ENCODE results near the gene FARP1. TPM values are rescaled to one million over a fixed set of nuclear protein-coding genes. Genes with fewer than 3 reads are reported as not detected.

FARP1 gene
- polyA plus RNA-seq, 2 of the 4 experiments (the other 2 are of a cell fraction): 9.4 to 13.0 TPM

GRCh38 chr13:98175823-98176222 lies 32.9 kb downstream of the FARP1 start:
- ChIA-PET CTCF (no interaction called here), POLR2A (no interaction called here)
- Histone ChIP-seq H3K9me3 (no peaks in the 10 kb centered on the region), H3K4me3 (no peak overlapping the region), H3K27ac (no peak overlapping the region), H3K4me2 (no peak overlapping the region), H3K4me1 (peaks cover 23% of the 10 kb centered on the region)
- no peak for FAIRE-seq
- DNase-seq (ENCODE audit: low read depth in 1 of 2, low spot score in 1 of 2): no peak
- no peak for ATAC-seq
- TF ChIP-seq NPAS2 (CRISPR knock-in tag; IDR thresholded peaks at IDR 0.05; ENCODE audit: borderline replicate concordance): no peak
- TF ChIP-seq, protein P1, sequence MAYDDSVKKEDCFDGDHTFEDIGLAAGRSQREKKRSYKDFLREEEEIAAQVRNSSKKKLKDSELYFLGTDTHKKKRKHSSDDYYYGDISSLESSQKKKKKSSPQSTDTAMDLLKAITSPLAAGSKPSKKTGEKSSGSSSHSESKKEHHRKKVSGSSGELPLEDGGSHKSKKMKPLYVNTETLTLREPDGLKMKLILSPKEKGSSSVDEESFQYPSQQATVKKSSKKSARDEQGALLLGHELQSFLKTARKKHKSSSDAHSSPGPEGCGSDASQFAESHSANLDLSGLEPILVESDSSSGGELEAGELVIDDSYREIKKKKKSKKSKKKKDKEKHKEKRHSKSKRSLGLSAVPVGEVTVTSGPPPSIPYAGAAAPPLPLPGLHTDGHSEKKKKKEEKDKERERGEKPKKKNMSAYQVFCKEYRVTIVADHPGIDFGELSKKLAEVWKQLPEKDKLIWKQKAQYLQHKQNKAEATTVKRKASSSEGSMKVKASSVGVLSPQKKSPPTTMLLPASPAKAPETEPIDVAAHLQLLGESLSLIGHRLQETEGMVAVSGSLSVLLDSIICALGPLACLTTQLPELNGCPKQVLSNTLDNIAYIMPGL (CRISPR knock-in tag; IDR thresholded peaks at IDR 0.05; ENCODE audit: borderline replicate concordance): no peak
- TF ChIP-seq EHF (CRISPR knock-in tag; IDR thresholded peaks at IDR 0.05): no peak
- no peak for TF ChIP-seq TFCP2L1 (CRISPR knock-in tag; IDR thresholded peaks at IDR 0.05)
- no peak for TF ChIP-seq CEBPB (IDR thresholded peaks at IDR 0.05)
- TF ChIP-seq RNF2 (IDR thresholded peaks at IDR 0.05; ENCODE audit: borderline replicate concordance, low read depth): no peak
- no peak for TF ChIP-seq POLR2A (IDR thresholded peaks at IDR 0.05; ENCODE audit: low read length)
- no peak for TF ChIP-seq NR3C1 (IDR thresholded peaks at IDR 0.05)
- no peak for TF ChIP-seq HEYL (CRISPR knock-in tag; IDR thresholded peaks at IDR 0.05)
- TF ChIP-seq CTCF (IDR thresholded peaks at IDR 0.05): no peak
- TF ChIP-seq MAZ (IDR thresholded peaks at IDR 0.05; ENCODE audit: borderline replicate concordance, low read depth, low read length): no peak
- no peak for TF ChIP-seq HDAC2 (IDR thresholded peaks at IDR 0.05)
- TF ChIP-seq KDM5A (IDR thresholded peaks at IDR 0.05): no peak
- TF ChIP-seq JUN (IDR thresholded peaks at IDR 0.05): no peak
- TF ChIP-seq, protein P2, sequence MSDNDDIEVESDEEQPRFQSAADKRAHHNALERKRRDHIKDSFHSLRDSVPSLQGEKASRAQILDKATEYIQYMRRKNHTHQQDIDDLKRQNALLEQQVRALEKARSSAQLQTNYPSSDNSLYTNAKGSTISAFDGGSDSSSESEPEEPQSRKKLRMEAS (IDR thresholded peaks at IDR 0.05): no peak
- no peak for TF ChIP-seq CBX2 (IDR thresholded peaks at IDR 0.05; ENCODE audit: borderline replicate concordance, low read depth)
- WGBS (ENCODE audit: missing lambda C conversion rate): 52% methylated on average over 3 of the region's 3 CpGs

DNA sequence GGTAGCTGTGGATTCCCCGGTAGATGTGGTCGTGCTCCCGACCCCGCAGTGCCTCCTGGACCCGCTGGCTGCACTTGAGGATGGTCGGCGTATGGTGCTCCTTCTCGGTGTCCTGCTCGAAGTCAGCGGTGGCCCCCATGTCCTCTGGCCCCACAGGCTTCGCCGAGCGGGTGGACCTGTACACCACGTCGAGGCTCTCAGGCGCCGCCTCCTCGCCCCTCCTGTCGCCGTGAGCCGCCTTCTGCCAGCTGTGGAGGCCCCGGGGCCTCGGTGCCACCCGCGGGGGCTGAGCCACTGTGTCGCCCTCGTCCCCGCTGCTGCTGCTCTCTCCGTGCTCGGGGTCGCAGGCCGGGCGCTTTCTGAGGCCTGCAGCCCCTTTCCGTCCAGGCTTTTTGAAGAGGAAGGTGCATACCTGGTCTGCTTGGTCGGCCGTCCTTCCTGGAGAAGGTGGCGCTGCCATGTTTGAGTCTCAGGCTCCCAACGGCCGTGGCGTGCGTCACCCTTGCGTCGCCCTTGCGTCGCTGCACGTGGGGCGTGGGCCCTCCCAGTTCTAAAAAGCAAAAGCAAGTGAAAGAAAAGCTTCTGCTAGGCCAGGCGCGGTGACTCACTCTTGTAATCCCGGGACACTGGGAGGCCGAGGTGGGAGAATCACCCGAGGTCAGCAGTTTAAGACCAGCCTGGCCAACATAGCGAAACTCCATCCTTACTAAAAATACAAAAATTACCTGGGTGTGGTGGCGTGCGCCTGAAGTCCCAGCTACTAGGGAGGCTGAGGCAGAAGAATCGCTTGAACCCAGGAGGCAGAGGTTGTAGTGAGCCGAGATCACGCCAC lies 34.1 kb downstream of the FARP1 start, which contains the start of gene RNF113B:
Gene RNF113B (minus strand): TSS at position 493 of the 832 bp plus-strand sequence. CDS start 33 bp downstream, at position 460.
- Histone ChIP-seq H3K27ac (no peak within 1 kb of the TSS), H3K9me3 (no peaks in the 10 kb centered on the region), H3K4me1 (peaks cover 23% of the 10 kb centered on the region), H3K4me3 (no peak within 1 kb of the TSS), H3K4me2 (no peak within 1 kb of the TSS)
- DNase-seq (ENCODE audit: low read depth in 1 of 2, low spot score in 1 of 2) (no peak), ATAC-seq (no peak), FAIRE-seq (no peak)
- POLR2A ChIA-PET: no interaction called here
- CTCF ChIA-PET: no interaction called here
- WGBS (ENCODE audit: missing lambda C conversion rate): 93% methylated on average over 43 of the region's 58 CpGs
- TF ChIP-seq MAFK (IDR thresholded peaks at IDR 0.05; ENCODE audit: partially characterized antibody) (peak; percentile 65), RFX5 (IDR thresholded peaks at IDR 0.05) (no peak)

- 87% methylated on average over 3 of the region's 3 CpGs for WGBS (ENCODE audit: missing lambda C conversion rate)
- DNase-seq (ENCODE audit: low read depth in 1 of 2, low spot score in 1 of 2) (no peak), ATAC-seq (no peak), FAIRE-seq (no peak)
- no peaks in the 10 kb centered on the region for H3K9me3 ChIP-seq
- H3K27ac ChIP-seq: no peak overlapping the region
- no peaks in the 10 kb centered on the region; the same call in 2 of the 3 replicates for H3K4me1 ChIP-seq
- H3K4me2 ChIP-seq: no peak overlapping the region
- ChIA-PET POLR2A (no interaction called here), CTCF (no interaction called here)
- H3K4me3 ChIP-seq: no peak overlapping the region
- TF ChIP-seq KDM1A (IDR thresholded peaks at IDR 0.05; ENCODE audit: low read depth) (no peak), E2F6 (IDR thresholded peaks at IDR 0.05; ENCODE audit: borderline replicate concordance, low read depth) (no peak), POLR2A (IDR thresholded peaks at IDR 0.05; ENCODE audit: low read length) (no peak), RFX5 (IDR thresholded peaks at IDR 0.05) (no peak), FOSB (CRISPR knock-in tag; IDR thresholded peaks at IDR 0.05) (no peak)
Observed at GRCh38 chr13:98180092-98180491, 37.2 kb downstream of the FARP1 start.

Measured in A549 (cell line).